Eye (tissue), 1 donor: ENCODE results near the gene SYNJ2BP.
"Not testable (repeated sequence)": the region's sequence is repeated elsewhere in the genome, so short reads cannot be mapped to it uniquely, and the experiment has no call there.

ENCODE experiments used
- DNase-seq: peaks from one replicate; pipeline ENCODE4 v3.0.0-alpha.2; 2015

Gene SYNJ2BP

DNA sequence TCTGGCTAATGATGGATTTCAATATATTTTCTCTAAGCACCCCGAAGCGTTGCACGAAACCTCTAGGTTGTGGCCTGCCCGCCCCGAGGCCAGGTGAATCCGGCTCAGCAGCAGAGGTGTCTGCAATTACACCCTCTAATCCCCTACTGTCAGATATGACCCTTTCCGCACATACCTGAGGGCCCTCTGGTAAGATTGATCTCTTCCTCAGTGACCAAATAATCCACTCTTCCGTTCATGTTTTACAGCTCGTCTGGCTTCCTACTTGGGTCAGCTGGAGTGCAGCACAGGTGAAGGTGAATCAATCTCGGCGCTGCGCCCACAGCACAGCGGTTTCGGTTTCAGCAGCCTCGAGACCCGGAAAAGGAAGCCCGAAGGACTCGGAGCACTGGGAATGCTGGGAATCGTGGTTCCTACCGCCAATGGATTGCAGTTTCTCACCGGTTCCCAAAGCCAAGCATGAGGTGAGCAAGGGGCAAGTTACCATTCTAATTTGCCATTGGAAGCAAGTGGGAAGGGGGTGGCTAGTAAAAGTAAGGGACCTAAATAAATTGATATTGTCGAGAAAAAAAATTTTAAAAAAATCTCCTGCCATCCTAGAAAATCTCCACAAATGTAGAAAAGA lies at the start of gene SYNJ2BP:
Gene SYNJ2BP, minus strand, starts transcription at position 366 of the 625 bp plus-strand sequence. Its CDS starts 127 bp downstream, at position 239.
- peak; percentile 83 for DNase-seq

- no peak for DNase-seq
Measured at GRCh38 chr14:70454731-70455130, 37.8 kb upstream of the SYNJ2BP start.

- no peak for DNase-seq
Measured at GRCh38 chr14:70451874-70452273, 35.0 kb upstream of the SYNJ2BP start, which contains the start of gene ADAM21. Gene ADAM21, plus strand, starts transcription at chr14:70452174. Its CDS starts 5,326 bp downstream, at chr14:70457500.

- DNase-seq = no peak
Measured at GRCh38 chr14:70448633-70449340, 31.9 kb upstream of the SYNJ2BP start.

- DNase-seq = no peak
Measured at GRCh38 chr14:70442750-70443149, 25.9 kb upstream of the SYNJ2BP start.

DNA sequence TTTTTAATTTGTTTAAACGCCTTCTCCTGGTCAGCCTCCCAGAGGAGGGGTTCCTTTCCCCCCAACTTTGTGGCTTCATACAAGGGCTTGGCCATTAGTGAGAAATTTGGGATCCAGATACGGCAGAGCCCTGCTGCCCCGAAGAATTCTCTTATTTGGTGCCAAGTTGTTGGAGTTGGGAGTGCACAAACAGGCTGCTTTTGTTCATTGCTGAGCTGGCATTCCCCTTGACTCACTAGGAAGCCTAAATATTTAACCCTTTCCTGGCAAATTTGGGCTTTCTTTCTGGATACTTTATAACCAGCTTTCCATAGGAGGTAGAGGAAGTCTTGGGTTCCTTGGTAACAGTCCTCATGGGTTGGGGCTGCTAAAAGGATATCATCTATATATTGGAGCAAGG lies 24.8 kb upstream of the SYNJ2BP start:
- no peak for DNase-seq

GRCh38 chr14:70436867-70437266 lies 20.0 kb upstream of the SYNJ2BP start:
- no peak for DNase-seq

DNA sequence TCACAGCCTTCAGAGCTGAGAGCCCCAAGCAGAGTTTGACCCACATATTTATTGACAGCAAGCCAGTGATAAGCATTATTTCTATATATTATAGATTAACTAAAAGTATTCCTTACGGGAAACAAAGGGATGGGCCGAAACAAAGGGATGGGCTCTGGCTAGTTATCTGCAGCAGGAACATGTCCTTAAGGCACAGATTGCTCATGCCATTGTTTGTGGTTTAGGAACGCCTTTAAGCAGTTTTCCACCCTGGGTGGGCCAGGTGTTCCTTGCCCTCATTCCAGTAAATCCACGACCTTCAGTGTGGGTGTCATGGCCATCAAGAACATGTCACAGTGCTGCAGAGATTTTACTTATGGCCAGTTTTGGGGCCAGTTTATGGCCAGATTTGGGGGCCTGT lies 9.7 kb upstream of the SYNJ2BP start:
- DNase-seq = not testable (repeated sequence)

- DNase-seq = peak; percentile 2
Measured at GRCh38 chr14:70425354-70425753, 8.5 kb upstream of the SYNJ2BP start.

DNA sequence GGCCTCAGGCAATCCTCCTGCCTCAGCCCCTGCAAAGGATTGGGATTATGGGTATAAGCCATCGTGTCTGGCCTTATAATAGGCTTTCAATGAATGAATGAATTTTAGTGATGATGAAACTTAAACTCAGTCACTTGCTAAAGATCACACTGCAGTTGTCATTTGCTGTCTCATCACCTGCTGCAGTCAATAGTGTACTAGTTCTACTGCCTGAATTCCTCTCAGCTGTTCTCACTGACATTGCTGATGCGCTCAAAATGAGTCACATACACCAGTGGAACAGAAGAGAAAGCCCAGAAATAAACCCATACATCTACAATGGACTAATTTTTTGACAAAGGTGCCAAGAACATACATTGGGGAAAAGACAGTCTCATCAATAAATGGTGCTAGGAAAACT lies 5.6 kb upstream of the SYNJ2BP start:
- no peak for DNase-seq

GRCh38 chr14:70419270-70419931 lies 2.5 kb upstream of the SYNJ2BP start:
- DNase-seq = not testable (repeated sequence)

- DNase-seq = peak; percentile 44
Measured at GRCh38 chr14:70416338-70416724, 559 bp downstream of the SYNJ2BP start.

GRCh38 chr14:70415788-70416187 lies 1.1 kb downstream of the SYNJ2BP start:
- DNase-seq = no peak

- DNase-seq = no peak
Measured at GRCh38 chr14:70407621-70408020, 9.3 kb downstream of the SYNJ2BP start.

- DNase-seq = not testable (repeated sequence)
Measured at GRCh38 chr14:70406216-70406615, 10.7 kb downstream of the SYNJ2BP start.

- peak; percentile 6 for DNase-seq
Measured at GRCh38 chr14:70403335-70403734, 13.6 kb downstream of the SYNJ2BP start.

- DNase-seq = no peak
Measured at GRCh38 chr14:70401643-70402042, 15.2 kb downstream of the SYNJ2BP start.

- DNase-seq = no peak
Measured at GRCh38 chr14:70398706-70399431, 18.0 kb downstream of the SYNJ2BP start.

GRCh38 chr14:70398280-70398679 lies 18.6 kb downstream of the SYNJ2BP start:
- DNase-seq = no peak

GRCh38 chr14:70397746-70398145 lies 19.1 kb downstream of the SYNJ2BP start:
- DNase-seq = no peak

GRCh38 chr14:70394674-70395306 lies 22.1 kb downstream of the SYNJ2BP start:
- no peak for DNase-seq

- no peak for DNase-seq
Measured at GRCh38 chr14:70392676-70393075, 24.2 kb downstream of the SYNJ2BP start.
